Measurements from ENCODE around the gene SEMA4A. TPM values are rescaled to one million over a fixed set of nuclear protein-coding genes. Genes with fewer than 3 reads are reported as not detected.

The SEMA4A gene
- total and polyA plus RNA-seq, 9 donors, result 2.1 to 9.0 (median 3.7) TPM

DNA sequence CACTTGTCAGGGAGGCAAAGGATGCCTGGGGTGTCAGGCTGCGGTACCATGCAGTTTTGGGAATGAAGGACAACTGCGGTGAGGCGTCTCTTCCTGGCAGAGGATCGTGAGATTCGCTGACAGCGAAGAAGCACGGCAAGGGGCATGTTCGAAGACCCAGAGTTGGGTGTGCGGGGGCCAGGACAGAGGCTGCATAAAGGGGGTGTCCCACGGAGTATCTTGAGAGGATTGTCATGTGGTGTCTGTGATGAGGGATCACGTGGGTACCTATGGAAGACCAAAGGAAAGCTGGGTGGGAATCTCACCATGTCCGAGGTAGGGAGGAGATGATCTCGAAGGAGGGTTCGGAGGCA, 40.9 kb downstream of the SEMA4A start:
- Histone ChIP-seq H3K4me3 (peak overlapping the region; percentile 97), H3K36me3 (no peaks in the 10 kb centered on the region), H3K27ac (peak overlapping the region in 1 of 2 donors; percentile 57), H3K4me1 (ENCODE audit: insufficient read depth) (no peaks in the 10 kb centered on the region), H3K9me3 (no peaks in the 10 kb centered on the region), H3K27me3 (no peaks in the 10 kb centered on the region)
- no peak for TF ChIP-seq CTCF (IDR thresholded peaks at IDR 0.05)
- TF ChIP-seq POLR2A (IDR thresholded peaks at IDR 0.05), result no peak
- TF ChIP-seq EP300 (IDR thresholded peaks at IDR 0.05), result no peak
- WGBS, 3 donors, result 8 to 9% (median 8%) methylated on average over 14 of the region's 14 CpGs
- DNase-seq, result no peak
- intact Hi-C loops (cut with DNase I), result no loop called here

- Histone ChIP-seq H3K36me3 (no peaks in the 10 kb centered on the region), H3K4me3 (no peak overlapping the region), H3K27me3 (no peaks in the 10 kb centered on the region), H3K9me3 (no peaks in the 10 kb centered on the region), H3K27ac (no peak overlapping the region), H3K4me1 (ENCODE audit: insufficient read depth) (no peaks in the 10 kb centered on the region)
- 74 to 81% (median 80%) methylated on average over 4 of the region's 4 CpGs for WGBS, 3 donors
- intact Hi-C loops (cut with DNase I), result no loop called here
- no peak for DNase-seq
- TF ChIP-seq POLR2A (IDR thresholded peaks at IDR 0.05) (no peak), EP300 (IDR thresholded peaks at IDR 0.05) (no peak)
Observed at GRCh38 chr1:156195853-156196252, 42.5 kb downstream of the SEMA4A start.

- Histone ChIP-seq H3K27ac (no peak overlapping the region), H3K27me3 (no peaks in the 10 kb centered on the region), H3K36me3 (no peaks in the 10 kb centered on the region), H3K4me1 (ENCODE audit: insufficient read depth) (no peaks in the 10 kb centered on the region), H3K4me3 (no peak overlapping the region), H3K9me3 (no peaks in the 10 kb centered on the region)
- intact Hi-C loops (cut with DNase I), result no loop called here
- no peak for DNase-seq
- TF ChIP-seq POLR2A (IDR thresholded peaks at IDR 0.05) (no peak), CTCF (IDR thresholded peaks at IDR 0.05) (no peak), EP300 (IDR thresholded peaks at IDR 0.05) (no peak)
- WGBS, 3 donors, result 64 to 72% (median 70%) methylated on average over 2 of the region's 2 CpGs
Observed at GRCh38 chr1:156196445-156196844, 43.1 kb downstream of the SEMA4A start.

GRCh38 chr1:156198831-156199349, 45.5 kb downstream of the SEMA4A start:
- H3K27ac ChIP-seq, result no peak overlapping the region
- no peak for TF ChIP-seq CTCF (IDR thresholded peaks at IDR 0.05)
- TF ChIP-seq POLR2A (IDR thresholded peaks at IDR 0.05), result no peak
- no peak for TF ChIP-seq EP300 (IDR thresholded peaks at IDR 0.05)
- H3K27me3 ChIP-seq, result no peaks in the 10 kb centered on the region
- DNase-seq, result no peak
- intact Hi-C loops (cut with DNase I), result no loop called here
- 76 to 83% (median 81%) methylated on average over 5 of the region's 5 CpGs for WGBS, 3 donors
- H3K9me3 ChIP-seq, result no peaks in the 10 kb centered on the region
- H3K4me1 ChIP-seq (ENCODE audit: insufficient read depth), result no peaks in the 10 kb centered on the region
- no peak overlapping the region for H3K4me3 ChIP-seq
- H3K36me3 ChIP-seq, result no peaks in the 10 kb centered on the region

DNA sequence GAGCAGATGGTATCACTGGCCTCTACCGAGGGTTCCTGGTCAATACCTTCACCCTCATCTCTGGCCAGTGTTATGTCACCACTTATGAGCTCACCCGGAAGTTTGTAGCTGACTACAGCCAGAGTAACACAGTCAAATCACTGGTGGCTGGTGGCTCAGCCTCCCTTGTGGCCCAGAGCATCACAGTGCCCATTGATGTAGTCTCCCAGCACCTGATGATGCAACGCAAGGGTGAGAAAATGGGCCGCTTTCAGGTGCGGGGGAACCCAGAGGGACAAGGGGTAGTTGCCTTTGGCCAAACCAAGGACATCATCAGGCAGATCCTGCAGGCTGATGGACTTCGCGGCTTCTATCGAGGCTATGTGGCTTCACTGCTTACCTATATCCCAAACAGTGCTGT, 46.7 kb downstream of the SEMA4A start:
- H3K27me3 ChIP-seq, result no peaks in the 10 kb centered on the region
- H3K4me3 ChIP-seq, result no peak overlapping the region
- 92 to 97% (median 95%) methylated on average over 8 of the region's 8 CpGs for WGBS, 3 donors
- DNase-seq, result no peak
- TF ChIP-seq CTCF (IDR thresholded peaks at IDR 0.05) (no peak), POLR2A (IDR thresholded peaks at IDR 0.05) (no peak), EP300 (IDR thresholded peaks at IDR 0.05) (no peak)
- intact Hi-C loops (cut with DNase I), result no loop called here
- H3K9me3 ChIP-seq, result no peaks in the 10 kb centered on the region
- H3K36me3 ChIP-seq, result no peaks in the 10 kb centered on the region
- no peaks in the 10 kb centered on the region for H3K4me1 ChIP-seq (ENCODE audit: insufficient read depth)
- no peak overlapping the region for H3K27ac ChIP-seq
